Kidney (tissue), 14 donors: ENCODE results near the gene UNC13B. TPM values are rescaled to one million over a fixed set of nuclear protein-coding genes. Genes with fewer than 3 reads are reported as not detected.
A peak's percentile ranks its signal among the peaks of the same experiment; 100 is the strongest.
"Not testable (repeated sequence)": the region's sequence is repeated elsewhere in the genome, so short reads cannot be mapped to it uniquely, and the experiment has no call there.

Source experiments
- DNase-seq, 5 donors: peaks; one replicate each; pipeline ENCODE4 v3.0.0-alpha.2; 2013 to 2020
- FAIRE-seq: peaks from 2 replicates; lab custom pipeline; 2012; peaks lifted over from hg19 to GRCh38; lab: Jason Lieb, UNC
- H3K27ac ChIP-seq, 2 donors: one replicate each; pipeline ENCODE4 v1.7.0; 2013; ENCODE audit warnings: low read depth in 2 of 2, low read length in 2 of 2, inconsistent platforms in 1 of 2
- H3K27me3 ChIP-seq: one replicate; pipeline ENCODE4 v1.7.1; 2013; ENCODE audit warnings: low read length, inconsistent platforms; ENCODE audit not compliant: control insufficient read depth, insufficient read depth
- H3K36me3 ChIP-seq, 3 donors: one replicate each; pipeline versions ENCODE4 v1.7.0 to v1.7.1; 2013; ENCODE audit warnings: low read length in 3 of 3, control low read depth in 1 of 3, inconsistent platforms in 1 of 3; ENCODE audit not compliant: insufficient read depth in 3 of 3, control insufficient read depth in 2 of 3
- H3K4me1 ChIP-seq, 3 donors: one replicate each; pipeline versions ENCODE4 v1.7.0 to v1.7.1; 2013; ENCODE audit warnings: low read length in 3 of 3, inconsistent platforms in 1 of 3, low read depth in 1 of 3; ENCODE audit not compliant: control insufficient read depth in 2 of 3, insufficient read depth in 2 of 3
- H3K4me3 ChIP-seq, 3 donors: one replicate each; pipeline versions ENCODE4 v1.7.0 to v1.8.1; 2013; ENCODE audit warnings: low read length in 3 of 3, control low read depth in 1 of 3, inconsistent platforms in 1 of 3
- H3K9ac ChIP-seq, 3 donors: one replicate each; pipeline versions ENCODE4 v1.7.0 to v1.7.1; 2013; ENCODE audit warnings: low read length in 3 of 3, control low read depth in 1 of 3, inconsistent platforms in 1 of 3
- H3K9me3 ChIP-seq, 3 donors: one replicate each; pipeline versions ENCODE4 v1.7.0 to v1.7.1; 2013; ENCODE audit warnings: low read length in 3 of 3, control low read depth in 1 of 3, inconsistent platforms in 1 of 3; ENCODE audit not compliant: control insufficient read depth in 2 of 3, insufficient read depth in 1 of 3
- CTCF ChIP-seq: IDR thresholded peaks from 3 replicates; pipeline ENCODE4 v1.5.1; 2012; ENCODE audit warnings: mild to moderate bottlenecking, moderate library complexity, borderline replicate concordance; ENCODE audit not compliant: insufficient read depth; ENCODE audit errors: extremely low read depth
- intact Hi-C: fragments of 100-400 bp; cut with DNase I; formaldehyde crosslinking; loops from one replicate; pipeline ENCODE4 v1.11.1; 2022
- polyA plus RNA-seq: library from polyadenylated mRNA; stranded (reverse); fragments of 350-450 nt; fragmentation: Illumina TruSeq; extraction: RNeasy Lipid Tissue Mini Kit (QIAGEN cat#74804); gene quantifications from one replicate; pipeline ENCODE4 v1.2.3, GENCODE V29; 2014; ENCODE audit warnings: low read depth, low replicate concordance; ENCODE audit not compliant: insufficient read depth
- total RNA-seq: library from RNA; stranded (reverse); fragmentation: NEBNext Ultra II Directional; extraction: Animal tissue kit (Norgen Biotek cat#: 25700); gene quantifications from one replicate; pipeline ENCODE4 v1.2.1, GENCODE V29; 2021
- donor health status: control.
- donor health status: control.
- donor health status: control.
- donor health status: control.
- donor health status: control.
- donor health status: DM: yes; HTN: yes; CAD: no.
- donor health status: Normal renal cell carcinoma (clear cell type).

UNC13B gene
- total and polyA plus RNA-seq, 2 donors from 2014 or later = 20.8 to 43.6 TPM

- Histone ChIP-seq H3K36me3 (peaks cover 0 to 29% (median 18%) of the 10 kb centered on the region in 3 donors), H3K27ac (no peak overlapping the region), H3K27me3 (no peaks in the 10 kb centered on the region), H3K9ac (no peak overlapping the region), H3K4me1 (no peaks in the 10 kb centered on the region), H3K9me3 (no peaks in the 10 kb centered on the region), H3K4me3 (no peak overlapping the region)
- FAIRE-seq = no peak
- intact Hi-C loops = no loop called here
- no peak for DNase-seq
- TF ChIP-seq CTCF = no peak
Observed at GRCh38 chr9:35404865-35405264, 243.1 kb downstream of the UNC13B start.

- Histone ChIP-seq H3K27ac (no peak overlapping the region), H3K4me1 (no peaks in the 10 kb centered on the region), H3K27me3 (no peaks in the 10 kb centered on the region), H3K36me3 (peaks cover 0 to 15% (median 10%) of the 10 kb centered on the region in 3 donors), H3K9ac (no peak overlapping the region), H3K4me3 (peak overlapping the region in 2 of 3 donors; percentile 40 to 48), H3K9me3 (no peaks in the 10 kb centered on the region)
- TF ChIP-seq CTCF = no peak
- FAIRE-seq (no peak), DNase-seq (peak in 4 of 5 donors; percentile 65 to 83 (median 68))
- intact Hi-C loops = no loop called here
Observed at GRCh38 chr9:35406183-35406959, 244.6 kb downstream of the UNC13B start.

- Histone ChIP-seq H3K9me3 (no peaks in the 10 kb centered on the region), H3K27ac (no peak overlapping the region), H3K4me3 (no peak overlapping the region), H3K27me3 (no peaks in the 10 kb centered on the region), H3K9ac (no peak overlapping the region), H3K4me1 (no peaks in the 10 kb centered on the region), H3K36me3 (peaks cover 0 to 7% (median 4%) of the 10 kb centered on the region in 3 donors)
- TF ChIP-seq CTCF = no peak
- intact Hi-C loops = no loop called here
- FAIRE-seq = no peak
- no peak for DNase-seq
Observed at GRCh38 chr9:35407846-35408245, 246.0 kb downstream of the UNC13B start.

- intact Hi-C loops, H3K9me3 ChIP-seq, FAIRE-seq: not testable (repeated sequence)
Observed at GRCh38 chr9:35409434-35409833, 247.6 kb downstream of the UNC13B start.

More at GRCh38 chr9:35409434-35409833, 247.6 kb downstream of the UNC13B start:
- H3K4me1 ChIP-seq, H3K9ac ChIP-seq, H3K36me3 ChIP-seq, H3K4me3 ChIP-seq, H3K27ac ChIP-seq, DNase-seq, H3K27me3 ChIP-seq: not testable (repeated sequence)
